ENCODE results near the gene HEPACAM.
A peak's percentile ranks its signal among the peaks of the same experiment; 100 is the strongest.

The HEPACAM gene

GRCh38 chr11:124898711-124899110 is 37.1 kb downstream of the HEPACAM start:
- no peak for DNase-seq

GRCh38 chr11:124898263-124898680 is 37.6 kb downstream of the HEPACAM start:
- no peak for DNase-seq

GRCh38 chr11:124897674-124898262 is 38.1 kb downstream of the HEPACAM start, which contains the start of gene ROBO4:
Gene ROBO4, minus strand, starts transcription at chr11:124897865. Its CDS starts 70 bp downstream, at chr11:124897795.
- DNase-seq: no peak

GRCh38 chr11:124896821-124897391 is 38.9 kb downstream of the HEPACAM start:
- DNase-seq: peak; percentile 52

- DNase-seq: peak; percentile 52
These were observed 39.6 kb downstream of the HEPACAM start for GRCh38 chr11:124896071-124896750.

- DNase-seq: no peak
These were observed 40.3 kb downstream of the HEPACAM start for GRCh38 chr11:124895471-124895971.

- peak; percentile 47 for DNase-seq
These were observed 41.0 kb downstream of the HEPACAM start for GRCh38 chr11:124894606-124895430.

GRCh38 chr11:124893781-124894401 is 42.0 kb downstream of the HEPACAM start:
- DNase-seq: no peak

GRCh38 chr11:124892750-124893454 is 42.9 kb downstream of the HEPACAM start:
- DNase-seq: no peak

- DNase-seq: no peak
These were observed 43.7 kb downstream of the HEPACAM start for GRCh38 chr11:124892146-124892545.

- DNase-seq: no peak
These were observed 44.4 kb downstream of the HEPACAM start for GRCh38 chr11:124891373-124891861.

- no peak for DNase-seq
These were observed 45.0 kb downstream of the HEPACAM start for GRCh38 chr11:124890683-124891372.

- DNase-seq: no peak
These were observed 45.7 kb downstream of the HEPACAM start for GRCh38 chr11:124890151-124890550.

- no peak for DNase-seq
These were observed 46.4 kb downstream of the HEPACAM start for GRCh38 chr11:124889191-124890091.

GRCh38 chr11:124887667-124888013 is 48.2 kb downstream of the HEPACAM start:
- DNase-seq: no peak

GRCh38 chr11:124886978-124887666 is 48.7 kb downstream of the HEPACAM start:
- peak; percentile 49 for DNase-seq

GRCh38 chr11:124886476-124886875 is 49.4 kb downstream of the HEPACAM start:
- peak; percentile 24 for DNase-seq

GRCh38 chr11:124884869-124885479 is 50.9 kb downstream of the HEPACAM start:
- no peak for DNase-seq

- DNase-seq: no peak
These were observed 51.5 kb downstream of the HEPACAM start for GRCh38 chr11:124884340-124884739.

All from activated CD8-positive, alpha-beta memory T cell treated with anti-CD3 and anti-CD28 coated beads for 24 hours (primary cell).